OCI-LY7 (cell line): ENCODE results near the gene RAB9B. TPM values are rescaled to one million over a fixed set of nuclear protein-coding genes. Genes with fewer than 3 reads are reported as not detected.

ENCODE experiments used
- BruUV-seq: library from RNA; stranded (reverse); fragments of 400-500 nt; replicated peaks from 2 replicates; lab custom pipeline; 2021; lab: Mats Ljungman, UMichigan
- CTCF ChIA-PET: fragments of 300-600 bp; sonication (Branson Sonifier 250); formaldehyde crosslinking; loops from one replicate; lab custom pipeline; 2022; ENCODE audit warnings: antibody characterized with exemption; ENCODE audit not compliant: unreplicated experiment; lab: Charles Lee
- POLR2A ChIA-PET: fragments of 300-600 bp; sonication (Branson Sonifier 250); formaldehyde crosslinking; loops from one replicate; lab custom pipeline; 2022; ENCODE audit warnings: antibody characterized with exemption; lab: Charles Lee
- DNase-seq: peaks from one replicate; pipeline ENCODE4 v3.0.0-alpha.2; 2015; ENCODE audit warnings: low spot score
- H2AFZ ChIP-seq: fragments of 200-600 bp; sonication (generic), shearing (Covaris generic); 2 replicates; pipeline ENCODE4 v1.6.1; 2014; ENCODE audit warnings: mild to moderate bottlenecking, antibody characterized with exemption, low read length, moderate library complexity
- H3K27ac ChIP-seq: fragments of 200-600 bp; sonication (generic); 2 replicates; pipeline ENCODE4 v1.5.1; 2014; ENCODE audit warnings: mixed run types, low read depth, mild to moderate bottlenecking, moderate library complexity, low read length, inconsistent platforms; ENCODE audit not compliant: poor library complexity, severe bottlenecking
- H3K36me3 ChIP-seq: fragments of 200-600 bp; sonication (generic); 2 replicates; pipeline ENCODE4 v1.6.1; 2014; ENCODE audit warnings: mild to moderate bottlenecking, antibody characterized with exemption, low read length, moderate library complexity, mixed read lengths; ENCODE audit not compliant: insufficient read depth
- H3K4me1 ChIP-seq: fragments of 200-600 bp; sonication (generic); 2 replicates; pipeline ENCODE4 v1.5.1; 2014; ENCODE audit warnings: mild to moderate bottlenecking, low read length; ENCODE audit not compliant: insufficient read depth, poor library complexity, severe bottlenecking
- H3K4me2 ChIP-seq: fragments of 200-600 bp; sonication (generic); 2 replicates; pipeline ENCODE4 v1.6.1; 2014; ENCODE audit warnings: mild to moderate bottlenecking, low read length
- H3K4me3 ChIP-seq: fragments of 200-600 bp; sonication (generic); 2 replicates; pipeline ENCODE4 v1.5.1; 2014; ENCODE audit warnings: mild to moderate bottlenecking, low read depth, low read length; ENCODE audit not compliant: poor library complexity, severe bottlenecking
- H3K79me2 ChIP-seq: fragments of 200-600 bp; sonication (generic); 2 replicates; pipeline ENCODE4 v1.6.1; 2016; ENCODE audit warnings: low read depth, mild to moderate bottlenecking, low read length, moderate library complexity, mixed read lengths; ENCODE audit not compliant: insufficient read depth
- H3K9me2 ChIP-seq: fragments of 200-600 bp; sonication (generic); 2 replicates; pipeline ENCODE4 v1.6.1; 2016; ENCODE audit warnings: mild to moderate bottlenecking, low read length, mixed read lengths; ENCODE audit not compliant: insufficient read depth
- H3K9me3 ChIP-seq: fragments of 200-600 bp; sonication (generic); 2 replicates; pipeline ENCODE4 v1.6.1; 2014; ENCODE audit warnings: mild to moderate bottlenecking, mixed run types, low read length, mixed read lengths
- H4K20me1 ChIP-seq: fragments of 200-600 bp; sonication (generic); 2 replicates; pipeline ENCODE4 v1.6.1; 2014; ENCODE audit warnings: mild to moderate bottlenecking, antibody characterized with exemption, low read length, moderate library complexity, mixed read lengths; ENCODE audit not compliant: insufficient read depth
- EZH2phosphoT487 ChIP-seq: fragments of 200-600 bp; sonication (generic); IDR thresholded peaks from 2 replicates; pipeline ENCODE4 v1.6.1; 2018; ENCODE audit warnings: low read depth, borderline replicate concordance, mild to moderate bottlenecking, mixed run types, antibody characterized with exemption, low read length, moderate library complexity, mixed read lengths
- intact Hi-C: fragments of 100-400 bp; cut with micrococcal nuclease; formaldehyde crosslinking; loops from one replicate; pipeline ENCODE4 v1.10.0; 2022; ENCODE audit not compliant: unreplicated experiment
- total RNA-seq, 2 experiments: library from RNA; depleted of rRNA in 1 of 2; stranded (reverse); fragments of >200 nt in 1 of 2; shearing (Covaris generic) in 1 of 2; gene quantifications; 2 replicates each; pipeline ENCODE4 v1.2.3, GENCODE V29; 2014 to 2022
- TF ChIP-seq, protein P1 (sequence below): fragments of 200-600 bp; sonication (generic); conservative IDR thresholded peaks from 2 replicates; pipeline ENCODE4 v1.5.1; 2014; ENCODE audit warnings: mild to moderate bottlenecking, antibody characterized with exemption, low read length, moderate library complexity, mixed read lengths

RAB9B gene
- total RNA-seq, 2 experiments from 2014 or later, result 1.4 to 2.2 TPM

DNA sequence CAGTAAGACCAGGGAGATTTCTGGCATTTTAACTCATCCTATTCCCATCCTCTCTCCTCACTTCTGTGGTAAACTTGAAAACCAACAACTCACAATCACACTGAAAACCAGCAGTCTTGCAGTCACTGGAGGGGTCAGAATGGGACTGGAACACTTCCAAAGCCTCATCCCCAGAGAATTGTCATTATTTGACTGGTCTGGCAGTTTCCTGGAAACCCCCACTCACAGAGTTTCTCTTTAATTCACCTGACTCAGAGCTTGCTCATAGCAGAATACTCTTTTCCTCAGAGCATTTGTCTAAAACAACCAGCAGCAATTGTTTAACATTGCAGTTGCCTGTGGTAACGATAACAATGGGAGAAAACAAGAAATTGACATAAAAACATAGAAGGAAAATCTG is 7.3 kb upstream of the RAB9B start:
- ChIA-PET CTCF (no interaction called here), POLR2A (interaction anchor here (0.9 kb wide), 1 partner anchor 93 kb away, joined by 3 read pairs; no protein-coding TSS in a partner anchor)
- BruUV-seq, result no TSS peak
- no peaks in the 10 kb centered on the region for H3K79me2 ChIP-seq
- no peak overlapping the region for H3K27ac ChIP-seq
- no peaks in the 10 kb centered on the region for H3K9me2 ChIP-seq
- no peak overlapping the region for H2AFZ ChIP-seq
- H3K4me2 ChIP-seq, result no peak overlapping the region
- no peaks in the 10 kb centered on the region for H3K4me1 ChIP-seq
- H3K9me3 ChIP-seq, result no peaks in the 10 kb centered on the region
- TF ChIP-seq, protein P1, sequence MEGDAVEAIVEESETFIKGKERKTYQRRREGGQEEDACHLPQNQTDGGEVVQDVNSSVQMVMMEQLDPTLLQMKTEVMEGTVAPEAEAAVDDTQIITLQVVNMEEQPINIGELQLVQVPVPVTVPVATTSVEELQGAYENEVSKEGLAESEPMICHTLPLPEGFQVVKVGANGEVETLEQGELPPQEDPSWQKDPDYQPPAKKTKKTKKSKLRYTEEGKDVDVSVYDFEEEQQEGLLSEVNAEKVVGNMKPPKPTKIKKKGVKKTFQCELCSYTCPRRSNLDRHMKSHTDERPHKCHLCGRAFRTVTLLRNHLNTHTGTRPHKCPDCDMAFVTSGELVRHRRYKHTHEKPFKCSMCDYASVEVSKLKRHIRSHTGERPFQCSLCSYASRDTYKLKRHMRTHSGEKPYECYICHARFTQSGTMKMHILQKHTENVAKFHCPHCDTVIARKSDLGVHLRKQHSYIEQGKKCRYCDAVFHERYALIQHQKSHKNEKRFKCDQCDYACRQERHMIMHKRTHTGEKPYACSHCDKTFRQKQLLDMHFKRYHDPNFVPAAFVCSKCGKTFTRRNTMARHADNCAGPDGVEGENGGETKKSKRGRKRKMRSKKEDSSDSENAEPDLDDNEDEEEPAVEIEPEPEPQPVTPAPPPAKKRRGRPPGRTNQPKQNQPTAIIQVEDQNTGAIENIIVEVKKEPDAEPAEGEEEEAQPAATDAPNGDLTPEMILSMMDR, result no peak
- TF ChIP-seq EZH2phosphoT487, result no peak
- intact Hi-C loops, result no loop called here
- H3K36me3 ChIP-seq, result no peaks in the 10 kb centered on the region
- no peaks in the 10 kb centered on the region for H4K20me1 ChIP-seq
- H3K4me3 ChIP-seq, result no peak overlapping the region
- no peak for DNase-seq

DNA sequence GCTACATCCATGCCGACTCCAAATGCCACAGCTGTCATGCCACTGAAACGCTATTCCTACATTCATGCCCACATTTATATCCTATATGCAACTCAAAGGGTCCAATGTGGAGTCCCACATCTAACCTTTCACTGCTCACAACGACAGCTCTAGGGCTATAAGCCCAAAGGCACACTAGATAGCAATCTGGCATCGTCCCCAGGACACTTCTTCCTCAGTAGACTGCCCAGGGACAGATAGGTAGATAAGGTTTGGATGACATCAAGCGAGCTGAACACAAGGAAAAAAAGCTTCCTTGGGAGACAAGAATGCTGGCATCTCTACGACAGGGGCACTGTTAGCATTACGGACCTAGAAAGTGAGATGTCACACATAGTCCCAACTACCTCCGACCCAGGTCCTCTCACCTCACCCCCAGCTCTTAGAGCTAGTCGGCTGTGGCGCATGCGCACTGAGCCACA is 685 bp downstream of the RAB9B start:
- DNase-seq, result no peak
- H3K36me3 ChIP-seq, result no peaks in the 10 kb centered on the region
- no TSS peak for BruUV-seq
- no peaks in the 10 kb centered on the region for H3K9me2 ChIP-seq
- H3K9me3 ChIP-seq, result no peaks in the 10 kb centered on the region
- intact Hi-C loops, result no loop called here
- no peak overlapping the region for H3K4me3 ChIP-seq
- CTCF ChIA-PET, result no interaction called here
- no peak overlapping the region for H3K27ac ChIP-seq
- H3K79me2 ChIP-seq, result no peaks in the 10 kb centered on the region
- TF ChIP-seq EZH2phosphoT487, result no peak
- TF ChIP-seq, protein P1, result no peak
- POLR2A ChIA-PET, result no interaction called here
- H3K4me1 ChIP-seq, result no peaks in the 10 kb centered on the region
- H3K4me2 ChIP-seq, result no peak overlapping the region; the same call in 1 of the 2 replicates
- H2AFZ ChIP-seq, result no peak overlapping the region
- no peaks in the 10 kb centered on the region for H4K20me1 ChIP-seq

DNA sequence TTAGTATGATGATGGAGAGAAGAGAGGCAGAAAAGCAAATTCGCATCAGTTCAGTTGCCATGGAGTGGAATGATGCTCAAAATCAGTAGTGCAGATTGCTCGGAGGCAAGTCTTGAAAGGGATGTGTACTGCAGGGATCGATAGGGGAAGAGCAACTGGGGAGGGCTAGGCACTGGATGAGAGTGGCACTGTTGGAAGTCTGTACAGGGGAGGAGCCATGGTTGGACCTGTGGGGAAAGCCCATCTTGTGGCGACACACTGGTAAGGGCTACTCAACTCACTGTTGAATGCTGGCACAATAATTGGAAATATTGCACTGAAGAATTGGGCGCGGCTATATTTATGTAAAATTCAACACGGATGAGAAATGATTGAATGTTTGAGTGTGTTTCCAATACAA is 1.2 kb downstream of the RAB9B start:
- H3K9me2 ChIP-seq, result no peaks in the 10 kb centered on the region
- no peak overlapping the region for H3K4me3 ChIP-seq
- BruUV-seq, result no TSS peak
- CTCF ChIA-PET, result no interaction called here
- no peaks in the 10 kb centered on the region for H3K79me2 ChIP-seq
- H3K4me2 ChIP-seq, result no peak overlapping the region
- H2AFZ ChIP-seq, result no peak overlapping the region
- H3K9me3 ChIP-seq, result no peaks in the 10 kb centered on the region
- TF ChIP-seq, protein P1, result no peak
- no peak for TF ChIP-seq EZH2phosphoT487
- no peaks in the 10 kb centered on the region for H3K36me3 ChIP-seq
- no peaks in the 10 kb centered on the region for H3K4me1 ChIP-seq
- H3K27ac ChIP-seq, result no peak overlapping the region
- no peak for DNase-seq
- H4K20me1 ChIP-seq, result no peaks in the 10 kb centered on the region
- POLR2A ChIA-PET, result no interaction called here
- intact Hi-C loops, result no loop called here
